Measurements from ENCODE around the gene AKR7A2.

AKR7A2 gene

DNA sequence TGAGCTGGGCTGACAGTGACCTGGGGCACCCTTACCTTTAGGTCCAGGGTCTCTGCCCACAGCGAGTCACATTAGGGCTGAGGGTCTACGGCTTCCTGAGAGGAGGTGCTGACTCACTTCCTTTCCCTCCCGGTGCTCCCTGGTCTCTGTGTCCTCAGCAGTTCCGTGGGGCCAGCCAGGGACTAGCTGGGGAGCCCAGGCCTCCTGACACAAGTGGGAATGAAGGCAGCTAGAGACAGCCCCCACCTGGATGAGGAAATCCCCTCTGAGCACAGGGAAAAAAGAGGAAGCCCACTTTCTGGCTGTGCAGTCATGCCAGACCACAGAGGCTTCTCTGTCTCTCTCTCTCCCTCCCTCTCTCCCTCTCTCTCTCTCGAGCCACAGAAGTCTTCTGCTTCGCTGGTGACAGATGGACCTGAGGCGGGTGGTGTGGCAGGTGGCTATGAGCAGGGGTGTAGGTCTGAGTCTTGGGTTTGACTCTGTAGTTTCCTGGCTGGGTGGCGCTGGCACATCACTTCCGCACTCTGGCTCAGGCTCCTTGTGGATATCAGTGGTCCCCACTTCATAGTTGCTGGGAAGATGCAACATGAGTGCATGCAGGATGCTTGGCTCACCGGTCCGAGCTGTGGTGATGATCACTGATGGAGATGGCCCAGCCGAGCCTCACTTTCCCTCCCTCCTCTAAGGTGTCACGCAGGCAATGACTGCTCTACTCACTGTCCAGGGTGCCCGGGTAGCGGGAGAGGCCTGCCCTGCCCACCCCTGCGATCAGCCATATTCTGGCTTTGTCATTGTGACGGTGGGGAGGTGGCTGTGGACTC is 3.6 kb upstream of the AKR7A2 start:
- POLR2A ChIA-PET (ENCODE audit: low non-redundant PET): no interaction called here
- CTCF ChIA-PET: no interaction called here
- TF ChIP-seq CTCF (conservative IDR thresholded peaks at IDR 0.05; ENCODE audit: low read depth): no peak
- H3K27ac ChIP-seq: peak overlapping the region; percentile 36
- no peak for DNase-seq (ENCODE audit: low spot score)

DNA sequence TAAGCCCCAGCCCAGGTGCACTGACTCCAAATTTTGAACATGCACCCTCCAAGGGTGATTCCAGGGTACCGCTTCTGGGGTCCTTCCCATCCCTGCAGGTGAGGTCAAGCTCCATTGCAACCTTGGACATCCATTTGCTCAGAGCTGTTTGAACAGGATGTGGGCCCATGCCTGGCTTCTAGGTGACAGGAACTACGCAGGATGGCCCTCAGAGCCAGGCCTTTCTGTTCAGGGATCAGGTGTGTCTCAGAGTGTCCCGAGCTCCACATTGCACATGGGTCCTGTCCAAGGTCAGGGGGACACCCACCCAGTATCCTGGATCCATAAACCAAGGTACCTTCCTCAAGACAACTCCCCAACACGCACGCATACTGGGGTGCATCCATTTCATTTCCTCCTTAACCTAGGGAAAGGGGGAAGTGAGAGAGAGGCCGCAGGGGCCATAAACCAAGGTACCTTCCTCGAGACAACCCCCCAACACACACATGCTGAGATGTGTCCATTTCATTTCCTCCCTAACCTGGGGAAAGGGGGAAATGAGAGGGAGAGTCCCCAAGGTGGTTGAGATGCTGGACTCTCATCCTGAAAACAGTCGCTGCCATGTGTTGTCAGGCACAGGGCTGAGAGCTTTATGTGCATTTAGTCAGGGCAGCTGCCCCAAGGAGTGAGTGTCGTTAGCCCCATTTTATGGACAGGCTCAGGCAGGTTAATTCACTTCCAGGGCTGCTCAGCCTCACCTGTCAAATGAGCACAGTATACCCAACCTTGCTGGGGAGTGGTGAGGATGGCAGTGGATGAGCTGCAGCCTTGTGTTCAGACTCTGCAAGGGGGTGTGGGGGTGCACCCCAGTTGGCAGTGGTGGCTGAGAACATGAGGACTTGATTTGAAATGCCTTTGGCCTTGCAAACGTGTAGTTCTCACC is 2.3 kb upstream of the AKR7A2 start:
- ChIA-PET POLR2A (ENCODE audit: low non-redundant PET) (interaction anchor here (0.6 kb wide), 1 partner anchor 333 kb away, joined by 3 read pairs; no protein-coding TSS in a partner anchor), CTCF (interaction anchor here (0.7 kb wide), 1 partner anchor 119 kb away, joined by 3 read pairs; no protein-coding TSS in a partner anchor)
- peak overlapping the region; percentile 36 for H3K27ac ChIP-seq
- no peak for TF ChIP-seq CTCF (conservative IDR thresholded peaks at IDR 0.05; ENCODE audit: low read depth)
- no peak for DNase-seq (ENCODE audit: low spot score)

DNA sequence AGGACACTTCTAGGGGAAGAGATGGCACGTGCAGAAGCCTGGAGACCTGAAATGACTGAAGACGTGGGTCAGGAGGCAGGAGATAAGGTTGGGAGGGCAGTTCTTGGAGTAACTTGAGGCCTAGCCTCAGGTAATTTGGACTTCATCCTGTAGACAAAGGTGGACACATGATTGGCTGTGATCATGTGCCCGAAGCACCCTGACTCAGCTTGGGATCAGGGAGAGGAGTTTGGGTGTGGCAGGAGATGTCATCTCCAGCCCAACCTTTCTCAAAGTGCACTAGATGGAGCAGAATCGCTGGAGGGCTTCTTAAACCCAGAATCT is 1.7 kb upstream of the AKR7A2 start:
- ChIA-PET POLR2A (ENCODE audit: low non-redundant PET) (interaction anchor here (0.6 kb wide), 1 partner anchor 334 kb away, joined by 3 read pairs; no protein-coding TSS in a partner anchor), CTCF (interaction anchor here (0.9 kb wide), 1 partner anchor 340 kb away, joined by 7 read pairs; no protein-coding TSS in a partner anchor)
- no peak for TF ChIP-seq CTCF (conservative IDR thresholded peaks at IDR 0.05; ENCODE audit: low read depth)
- no peak for DNase-seq (ENCODE audit: low spot score)
- H3K27ac ChIP-seq: peak overlapping the region; percentile 36

DNA sequence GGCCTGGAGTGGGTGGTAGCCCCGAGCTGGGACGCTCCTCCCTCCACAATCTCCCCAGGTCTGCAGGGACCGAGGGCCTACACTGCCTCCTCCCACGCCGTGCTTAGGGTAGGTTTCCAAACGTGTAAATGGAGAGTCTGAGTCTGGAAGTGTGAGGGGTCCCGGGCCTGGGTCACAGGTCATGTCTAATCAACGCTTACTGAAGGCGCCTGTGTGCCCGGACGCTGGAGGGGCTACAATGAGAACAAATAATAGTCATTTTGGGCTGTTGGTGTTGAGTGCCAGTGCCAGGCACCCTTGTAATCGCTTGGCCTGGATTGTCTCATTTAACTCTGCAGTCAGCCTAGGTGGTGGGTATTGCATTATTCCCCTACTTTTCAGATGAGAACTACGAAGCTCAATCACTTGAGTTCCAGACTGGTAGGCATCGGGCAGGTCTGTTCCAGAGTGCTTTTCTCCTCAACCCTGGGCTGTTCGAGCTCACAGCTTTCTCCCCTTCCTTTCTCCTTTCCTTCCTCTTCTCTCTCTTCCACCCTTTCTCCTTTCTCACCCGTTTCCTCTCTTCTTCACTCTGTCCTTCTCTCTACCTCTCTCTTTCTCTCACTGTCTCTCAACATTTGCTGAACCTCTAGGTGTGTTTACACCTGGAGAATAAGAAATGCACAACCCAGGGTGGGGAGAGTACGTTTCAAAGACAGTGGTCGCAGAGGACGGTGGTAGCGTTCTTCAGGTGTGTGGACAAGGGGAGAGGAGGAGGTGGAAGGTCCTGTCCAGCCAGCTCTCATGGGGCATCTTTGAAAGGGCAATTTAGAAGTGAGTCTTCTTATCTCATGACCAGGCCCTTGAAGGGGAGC is 1.1 kb upstream of the AKR7A2 start:
- DNase-seq (ENCODE audit: low spot score): peak; percentile 55
- CTCF ChIA-PET: interaction anchor here (0.9 kb wide), 1 partner anchor 341 kb away, joined by 7 read pairs; no protein-coding TSS in a partner anchor
- POLR2A ChIA-PET (ENCODE audit: low non-redundant PET): interaction anchor here (0.6 to 1.5 kb wide), 3 partner anchors 18 to 334 kb away, joined by 3 read pairs; partner anchors contain the start of genes EMC1 and MRTO4

DNA sequence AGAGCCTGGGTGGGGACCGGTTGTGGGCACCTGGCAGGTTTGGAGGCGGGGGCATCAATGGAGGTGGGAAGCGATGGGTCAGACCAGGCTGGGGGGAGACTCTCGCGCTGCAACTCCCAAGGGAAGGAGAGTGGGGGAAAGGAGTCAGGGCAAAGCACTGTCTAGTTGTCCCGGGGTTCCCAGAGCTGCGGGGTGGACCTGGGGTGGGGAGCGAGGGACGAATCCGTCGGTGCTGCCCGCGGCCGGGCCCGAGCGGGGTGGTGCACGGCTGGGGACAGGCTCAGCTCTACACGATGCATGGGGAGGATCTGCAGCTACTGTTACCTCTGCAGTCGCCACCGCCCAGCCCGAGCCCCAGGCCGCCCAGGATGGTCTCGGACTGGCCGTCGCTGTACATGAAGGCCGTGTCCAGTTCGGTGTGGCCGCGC is 427 bp downstream of the AKR7A2 start:
- no peak for DNase-seq (ENCODE audit: low spot score)
- no peak for TF ChIP-seq CTCF (conservative IDR thresholded peaks at IDR 0.05; ENCODE audit: low read depth)
- POLR2A ChIA-PET (ENCODE audit: low non-redundant PET): interaction anchor here (0.5 to 1.5 kb wide), 4 partner anchors 19 to 341 kb away, joined by 3 to 4 read pairs (median 3); partner anchors contain the start of genes EMC1 and MRTO4
- peak overlapping the region; percentile 78 for H3K27ac ChIP-seq
- CTCF ChIA-PET: interaction anchor here (1.0 kb wide), 1 partner anchor 40 kb away, joined by 3 read pairs; no protein-coding TSS in a partner anchor

More for the DNA sequence above, 1.1 kb upstream of the AKR7A2 start:
- H3K27ac ChIP-seq: peak overlapping the region; percentile 78
- no peak for TF ChIP-seq CTCF (conservative IDR thresholded peaks at IDR 0.05; ENCODE audit: low read depth)
